Mesenchymal stem cell (in vitro differentiated cells and primary cell): ENCODE measurements around the gene CPNE5.
A peak's percentile ranks its signal among the peaks of the same experiment; 100 is the strongest.

Experiments used
- DNase-seq: peaks from one replicate; pipeline ENCODE4 v3.0.0-alpha.2; 2013
- H2AFZ ChIP-seq: one replicate; pipeline ENCODE4 v1.6.1; 2013; ENCODE audit warnings: low read depth, mild to moderate bottlenecking, control low read depth, inconsistent platforms, low read length, moderate library complexity
- H2AK5ac ChIP-seq: 2 replicates; pipeline ENCODE4 v1.6.1; 2013; ENCODE audit warnings: low read length, moderate library complexity, mild to moderate bottlenecking, inconsistent platforms; ENCODE audit not compliant: severe bottlenecking
- H2BK120ac ChIP-seq: one replicate; pipeline ENCODE4 v1.6.1; 2013; ENCODE audit warnings: low read depth, mild to moderate bottlenecking, inconsistent platforms, low read length, moderate library complexity
- H2BK12ac ChIP-seq, 2 experiments: one replicate each; pipeline ENCODE4 v1.6.1; 2013; ENCODE audit warnings: inconsistent platforms in 2 of 2, low read length in 2 of 2, mild to moderate bottlenecking in 2 of 2, moderate library complexity in 2 of 2, control low read depth in 1 of 2
- H2BK15ac ChIP-seq: one replicate; pipeline ENCODE4 v1.6.1; 2013; ENCODE audit warnings: mild to moderate bottlenecking, low read depth, inconsistent platforms; ENCODE audit not compliant: poor library complexity, severe bottlenecking
- H2BK5ac ChIP-seq: 2 replicates; pipeline ENCODE4 v1.6.1; 2013; ENCODE audit warnings: low read depth, mild to moderate bottlenecking, low read length, control low read depth, inconsistent platforms; ENCODE audit not compliant: poor library complexity, severe bottlenecking
- H3K14ac ChIP-seq, 2 experiments: one replicate each; pipeline ENCODE4 v1.6.1; 2013; ENCODE audit warnings: inconsistent platforms in 2 of 2, low read length in 2 of 2, control low read depth in 1 of 2, mild to moderate bottlenecking in 1 of 2, moderate library complexity in 1 of 2
- H3K18ac ChIP-seq, 2 experiments: one replicate each; pipeline ENCODE4 v1.6.1; 2013; ENCODE audit warnings: inconsistent platforms in 2 of 2, low read length in 2 of 2, control low read depth in 1 of 2, low read depth in 1 of 2, mild to moderate bottlenecking in 1 of 2
- H3K23ac ChIP-seq, 2 experiments: one replicate each; pipeline ENCODE4 v1.6.1; 2013; ENCODE audit warnings: inconsistent platforms in 2 of 2, low read length in 2 of 2, mild to moderate bottlenecking in 2 of 2, moderate library complexity in 2 of 2, control low read depth in 1 of 2
- H3K27ac ChIP-seq: 2 replicates; pipeline ENCODE4 v1.5.1; 2013; ENCODE audit warnings: mild to moderate bottlenecking, moderate library complexity, low read length, control low read depth, inconsistent platforms; ENCODE audit not compliant: poor library complexity, severe bottlenecking
- H3K27me3 ChIP-seq, 2 experiments: 2 replicates each; pipeline versions ENCODE4 v1.6.1 to v1.7.0; 2013; ENCODE audit warnings: low read length in 2 of 2, mild to moderate bottlenecking in 2 of 2, moderate library complexity in 2 of 2, control low read depth in 1 of 2, inconsistent platforms in 1 of 2; ENCODE audit not compliant: control insufficient read depth in 1 of 2, insufficient read depth in 1 of 2
- H3K36me3 ChIP-seq, 2 experiments: 2 replicates each; pipeline versions ENCODE4 v1.6.1 to v1.7.0; 2013; ENCODE audit warnings: low read length in 2 of 2, control low read depth in 1 of 2, inconsistent platforms in 1 of 2, low read depth in 1 of 2, mild to moderate bottlenecking in 1 of 2; ENCODE audit not compliant: insufficient read depth in 2 of 2, control insufficient read depth in 1 of 2
- H3K4ac ChIP-seq, 2 experiments: one replicate each; pipeline ENCODE4 v1.6.1; 2013; ENCODE audit warnings: inconsistent platforms in 2 of 2, low read length in 2 of 2, mild to moderate bottlenecking in 2 of 2, moderate library complexity in 2 of 2, control low read depth in 1 of 2, low read depth in 1 of 2
- H3K4me1 ChIP-seq: 2 replicates; pipeline ENCODE4 v1.6.1; 2013; ENCODE audit warnings: low read depth, low read length, control low read depth; ENCODE audit not compliant: control insufficient read depth, insufficient read depth
- H3K4me2 ChIP-seq: 2 replicates; pipeline ENCODE4 v1.6.1; 2013; ENCODE audit warnings: low read length, mild to moderate bottlenecking, inconsistent platforms; ENCODE audit not compliant: poor library complexity, severe bottlenecking
- H3K4me3 ChIP-seq, 2 experiments: 2 replicates each; pipeline versions ENCODE4 v1.5.1 to v1.7.0; 2013; ENCODE audit warnings: low read length in 2 of 2, mild to moderate bottlenecking in 2 of 2, control low read depth in 1 of 2, low read depth in 1 of 2; ENCODE audit not compliant: insufficient read depth in 1 of 2
- H3K79me1 ChIP-seq: replicated peaks from 2 replicates; pipeline ENCODE4 v1.6.1; 2013; ENCODE audit warnings: mild to moderate bottlenecking, control low read depth, low read length, inconsistent platforms; ENCODE audit not compliant: poor library complexity, severe bottlenecking
- H3K9ac ChIP-seq: 2 replicates; pipeline ENCODE4 v1.7.0; 2013; ENCODE audit warnings: mild to moderate bottlenecking, low read length, moderate library complexity
- H3K9me3 ChIP-seq: 2 replicates; pipeline ENCODE4 v1.7.0; 2013; ENCODE audit warnings: mild to moderate bottlenecking, low read length; ENCODE audit not compliant: control insufficient read depth
- H4K8ac ChIP-seq: one replicate; pipeline ENCODE4 v1.6.1; 2013; ENCODE audit warnings: inconsistent platforms, mild to moderate bottlenecking, low read length, moderate library complexity
- H4K91ac ChIP-seq: one replicate; pipeline ENCODE4 v1.6.1; 2013; ENCODE audit warnings: mild to moderate bottlenecking, low read length, inconsistent platforms
- WGBS: methylation state at CpG from one replicate; pipeline ENCODE4 v1.1.7; 2013; ENCODE audit warnings: mixed read lengths; 5-methylcytosine and 5-hydroxymethylcytosine counted together

Gene CPNE5

DNA sequence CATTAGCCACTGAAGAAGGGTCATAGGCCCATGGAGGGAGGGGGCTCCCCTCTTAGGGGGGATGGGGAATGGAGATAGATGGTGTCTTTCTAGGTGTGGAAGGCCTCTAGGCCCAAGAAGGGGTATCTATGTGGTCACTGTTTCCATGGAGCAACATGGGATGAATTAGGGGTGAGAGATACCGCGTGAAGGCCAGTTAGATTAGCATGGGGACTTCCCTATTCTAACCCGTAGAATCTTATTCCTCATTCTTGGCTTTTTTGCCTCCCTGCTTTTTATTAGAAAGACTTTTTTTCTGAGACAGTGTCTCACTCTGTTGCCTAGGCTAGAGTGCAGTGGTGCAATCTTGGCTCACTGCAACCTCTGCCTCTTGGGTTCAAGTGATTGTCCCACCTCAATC lies 138.4 kb downstream of the CPNE5 start:
- Histone ChIP-seq H3K4me2 (no peak overlapping the region), H4K91ac (no peak overlapping the region), H3K4me3 (no peak overlapping the region), H3K9me3 (peaks cover 7% of the 10 kb centered on the region), H3K23ac (no peak overlapping the region), H2AK5ac (no peak overlapping the region), H3K4ac (no peak overlapping the region), H3K36me3 (no peaks in the 10 kb centered on the region), H3K9ac (no peak overlapping the region), H3K27me3 (peaks cover 15 to 17% of the 10 kb centered on the region in 2 experiments), H2BK120ac (no peak overlapping the region), H3K4me1 (peaks cover 4% of the 10 kb centered on the region), H3K27ac (no peak overlapping the region), H2AFZ (no peak overlapping the region), H2BK12ac (no peak overlapping the region), H2BK15ac (no peak overlapping the region), H2BK5ac (no peak overlapping the region), H3K79me1 (no peaks in the 10 kb centered on the region), H4K8ac (no peak overlapping the region), H3K18ac (no peak overlapping the region), H3K14ac (no peak overlapping the region)
- WGBS = 97% methylated on average over 3 of the region's 3 CpGs
- no peak for DNase-seq

DNA sequence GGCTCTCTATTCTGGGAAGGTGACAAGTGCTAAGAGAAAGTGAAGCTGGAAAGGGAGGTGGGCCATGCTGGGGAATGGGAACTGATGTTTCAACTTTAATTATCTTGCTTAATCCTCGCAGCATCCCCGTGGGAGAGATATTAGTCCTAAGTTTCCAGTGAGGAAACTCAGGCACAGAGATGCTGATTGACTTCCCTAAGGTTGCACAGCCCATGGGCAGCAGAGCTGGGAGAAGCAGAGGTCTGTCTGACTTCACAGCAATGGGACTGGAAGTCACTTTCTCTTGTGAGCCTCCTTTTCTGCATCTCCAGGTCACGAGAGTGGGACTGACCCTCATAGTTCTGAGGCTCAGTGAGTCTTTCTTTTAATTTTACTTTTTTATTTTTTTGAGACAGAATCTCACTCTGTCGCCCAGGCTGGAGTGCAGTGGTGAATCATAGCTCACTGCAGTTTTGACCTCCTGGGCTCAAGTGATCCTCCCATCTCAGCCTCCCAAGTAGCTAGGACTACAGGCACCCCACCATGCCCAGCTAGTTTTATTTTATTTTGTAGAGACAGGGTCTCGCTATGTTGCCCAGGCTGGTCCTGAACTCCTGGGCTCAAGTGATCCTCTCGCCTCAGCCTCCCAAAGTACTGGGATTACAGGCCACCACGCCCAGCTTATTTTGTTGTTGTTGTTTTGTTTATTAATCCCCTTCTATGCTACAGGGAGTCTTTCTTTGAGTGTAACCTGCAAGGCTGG lies 139.0 kb downstream of the CPNE5 start:
- no peaks in the 10 kb centered on the region for H3K36me3 ChIP-seq
- no peak overlapping the region for H3K9ac ChIP-seq
- no peak overlapping the region for H3K4ac ChIP-seq
- no peak overlapping the region for H3K14ac ChIP-seq
- H3K27me3 ChIP-seq = peaks cover 15 to 17% of the 10 kb centered on the region in 2 experiments
- no peak overlapping the region for H3K27ac ChIP-seq
- H4K8ac ChIP-seq = no peak overlapping the region
- H2BK5ac ChIP-seq = no peak overlapping the region
- H2AFZ ChIP-seq = no peak overlapping the region
- H2AK5ac ChIP-seq = no peak overlapping the region
- no peak overlapping the region for H3K4me2 ChIP-seq
- no peaks in the 10 kb centered on the region for H3K79me1 ChIP-seq
- H2BK120ac ChIP-seq = no peak overlapping the region
- no peak overlapping the region for H2BK15ac ChIP-seq
- H2BK12ac ChIP-seq = no peak overlapping the region
- peaks cover 4% of the 10 kb centered on the region for H3K4me1 ChIP-seq
- H3K9me3 ChIP-seq = peaks cover 7% of the 10 kb centered on the region
- no peak overlapping the region for H3K23ac ChIP-seq
- 88% methylated on average over 7 of the region's 7 CpGs for WGBS
- H3K4me3 ChIP-seq = no peak overlapping the region
- no peak for DNase-seq
- no peak overlapping the region for H4K91ac ChIP-seq
- H3K18ac ChIP-seq = no peak overlapping the region

DNA sequence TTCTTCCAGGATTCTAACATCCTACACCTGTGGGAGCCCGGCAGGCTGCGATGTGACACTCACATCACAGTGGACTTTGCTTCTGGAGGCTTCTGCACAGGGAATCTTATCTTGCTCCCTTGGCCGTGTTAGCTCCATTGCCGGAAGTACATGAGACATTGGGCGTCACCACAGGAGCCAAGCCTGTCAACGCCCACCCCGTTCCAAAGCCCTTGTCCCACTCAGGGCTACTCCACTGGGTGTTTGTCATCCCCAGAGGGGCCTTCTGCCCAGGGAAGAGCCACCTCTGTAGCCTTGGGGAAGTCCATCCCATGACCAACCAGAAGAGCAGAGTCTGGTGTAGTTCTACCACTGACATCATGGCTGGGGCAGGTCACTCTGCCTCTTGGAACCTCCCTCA lies 139.9 kb downstream of the CPNE5 start:
- Histone ChIP-seq H3K23ac (no peak overlapping the region), H3K27ac (no peak overlapping the region), H3K36me3 (no peaks in the 10 kb centered on the region), H3K9ac (no peak overlapping the region), H3K9me3 (peaks cover 7% of the 10 kb centered on the region), H2BK5ac (no peak overlapping the region), H4K91ac (no peak overlapping the region), H3K27me3 (peaks cover 15 to 16% of the 10 kb centered on the region in 2 experiments), H4K8ac (no peak overlapping the region), H2AFZ (no peak overlapping the region), H2BK12ac (no peak overlapping the region), H3K18ac (no peak overlapping the region), H3K4me1 (peaks cover 4% of the 10 kb centered on the region), H2BK120ac (no peak overlapping the region), H3K14ac (no peak overlapping the region), H3K4ac (no peak overlapping the region), H2BK15ac (no peak overlapping the region), H2AK5ac (no peak overlapping the region), H3K4me3 (no peak overlapping the region), H3K4me2 (no peak overlapping the region), H3K79me1 (no peaks in the 10 kb centered on the region)
- 90% methylated on average over 7 of the region's 7 CpGs for WGBS
- no peak for DNase-seq

DNA sequence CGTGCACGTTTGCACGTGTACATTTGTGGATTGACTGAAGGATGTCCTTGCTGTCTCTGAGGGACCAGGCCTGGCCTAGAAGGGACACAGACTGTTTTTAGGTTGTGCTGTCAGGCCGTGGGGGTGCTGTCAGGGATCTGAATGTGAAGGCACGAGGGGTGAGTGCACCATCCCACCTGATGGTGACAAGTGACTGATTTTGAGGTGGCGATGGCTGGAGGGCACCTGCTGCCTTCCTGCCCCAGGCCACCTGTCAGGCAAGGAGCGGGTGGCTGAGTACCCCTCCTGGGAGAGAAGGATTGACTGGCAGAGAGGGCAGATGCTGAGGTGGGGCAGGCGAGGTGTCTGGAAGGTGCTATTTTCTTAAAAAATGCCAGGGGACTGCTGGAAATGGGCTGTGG lies 140.4 kb downstream of the CPNE5 start:
- no peak overlapping the region for H3K23ac ChIP-seq
- 80% methylated on average over 8 of the region's 8 CpGs for WGBS
- no peak overlapping the region for H3K27ac ChIP-seq
- H3K14ac ChIP-seq = peak overlapping the region in 1 of 2 experiments; percentile 2
- H3K9ac ChIP-seq = no peak overlapping the region
- H3K9me3 ChIP-seq = peaks cover 7% of the 10 kb centered on the region
- H2AK5ac ChIP-seq = no peak overlapping the region
- H2BK15ac ChIP-seq = no peak overlapping the region
- no peak for DNase-seq
- H2BK12ac ChIP-seq = no peak overlapping the region
- H4K91ac ChIP-seq = no peak overlapping the region
- H2AFZ ChIP-seq = no peak overlapping the region
- no peak overlapping the region for H2BK5ac ChIP-seq
- no peak overlapping the region for H4K8ac ChIP-seq
- H3K79me1 ChIP-seq = no peaks in the 10 kb centered on the region
- H3K4me1 ChIP-seq = peaks cover 4% of the 10 kb centered on the region
- no peak overlapping the region for H3K4me3 ChIP-seq
- H3K36me3 ChIP-seq = no peaks in the 10 kb centered on the region
- H3K4ac ChIP-seq = no peak overlapping the region
- H3K27me3 ChIP-seq = peaks cover 12 to 13% of the 10 kb centered on the region in 2 experiments
- H3K4me2 ChIP-seq = no peak overlapping the region
- no peak overlapping the region for H2BK120ac ChIP-seq
- H3K18ac ChIP-seq = no peak overlapping the region
